A673 (cell line): ENCODE data around the gene AQP12B.

ENCODE experiments used
- CTCF ChIP-seq: fragments of 300-800, 200-600 bp; sonication (generic); conservative IDR thresholded peaks from 2 replicates; pipeline ENCODE4 v1.5.1; 2017; ENCODE audit warnings: low read depth, mild to moderate bottlenecking, antibody characterized with exemption, low read length, moderate library complexity, mixed read lengths
- EZH2 ChIP-seq: fragments of 200-600 bp; sonication (generic); IDR thresholded peaks from 2 replicates; pipeline ENCODE4 v1.6.1; 2017; ENCODE audit warnings: borderline replicate concordance, low read depth, mild to moderate bottlenecking, mixed read lengths, antibody characterized with exemption, low read length; ENCODE audit not compliant: poor library complexity, severe bottlenecking

- TF ChIP-seq CTCF (no peak), EZH2 (no peak)
Observed at GRCh38 chr2:240727439-240727838, 44.8 kb upstream of the AQP12B start.
